Measurements from ENCODE around the gene HDAC9.
A peak's percentile ranks its signal among the peaks of the same experiment; 100 is the strongest.

The HDAC9 gene

GRCh38 chr7:18845700-18846099, 350.2 kb downstream of the HDAC9 start:
- no peak for DNase-seq (ENCODE audit: low read depth, low spot score)
- no peak overlapping the region for H3K4me3 ChIP-seq (ENCODE audit: low read length)

- no peak overlapping the region for H3K4me3 ChIP-seq (ENCODE audit: low read length)
- no peak for DNase-seq (ENCODE audit: low read depth, low spot score)
Observed at GRCh38 chr7:18846765-18847215, 351.2 kb downstream of the HDAC9 start.

- DNase-seq (ENCODE audit: low read depth, low spot score), result no peak
Observed at GRCh38 chr7:18849130-18849529, 353.6 kb downstream of the HDAC9 start.

GRCh38 chr7:18855796-18856195, 360.2 kb downstream of the HDAC9 start:
- no peak overlapping the region for H3K4me3 ChIP-seq (ENCODE audit: low read length)
- DNase-seq (ENCODE audit: low read depth, low spot score), result no peak

More at GRCh38 chr7:18849130-18849529, 353.6 kb downstream of the HDAC9 start:
- H3K4me3 ChIP-seq (ENCODE audit: low read length), result no peak overlapping the region

- H3K4me3 ChIP-seq (ENCODE audit: low read length), result no peak overlapping the region
- no peak for DNase-seq (ENCODE audit: low read depth, low spot score)
Observed at GRCh38 chr7:18858232-18858631, 362.7 kb downstream of the HDAC9 start.

- peak; percentile 11 for DNase-seq (ENCODE audit: low read depth, low spot score)
- no peak overlapping the region for H3K4me3 ChIP-seq (ENCODE audit: low read length)
Observed at GRCh38 chr7:18859318-18859717, 363.8 kb downstream of the HDAC9 start.

GRCh38 chr7:18860221-18860620, 364.7 kb downstream of the HDAC9 start:
- DNase-seq (ENCODE audit: low read depth, low spot score), result no peak
- H3K4me3 ChIP-seq (ENCODE audit: low read length), result no peak overlapping the region

- H3K4me3 ChIP-seq (ENCODE audit: low read length), result no peak overlapping the region
- no peak for DNase-seq (ENCODE audit: low read depth, low spot score)
Observed at GRCh38 chr7:18861514-18862118, 366.1 kb downstream of the HDAC9 start.

GRCh38 chr7:18864967-18865366, 369.4 kb downstream of the HDAC9 start:
- H3K4me3 ChIP-seq (ENCODE audit: low read length), result no peak overlapping the region
- DNase-seq (ENCODE audit: low read depth, low spot score), result no peak

- DNase-seq (ENCODE audit: low read depth, low spot score), result no peak
- H3K4me3 ChIP-seq (ENCODE audit: low read length), result no peak overlapping the region
Observed at GRCh38 chr7:18866359-18867036, 370.9 kb downstream of the HDAC9 start.

GRCh38 chr7:18872344-18872743, 376.8 kb downstream of the HDAC9 start:
- no peak for DNase-seq (ENCODE audit: low read depth, low spot score)
- no peak overlapping the region for H3K4me3 ChIP-seq (ENCODE audit: low read length)

- no peak for DNase-seq (ENCODE audit: low read depth, low spot score)
- no peak overlapping the region for H3K4me3 ChIP-seq (ENCODE audit: low read length)
Observed at GRCh38 chr7:18873734-18874336, 378.3 kb downstream of the HDAC9 start.

GRCh38 chr7:18874880-18875279, 379.3 kb downstream of the HDAC9 start:
- H3K4me3 ChIP-seq (ENCODE audit: low read length), result no peak overlapping the region
- no peak for DNase-seq (ENCODE audit: low read depth, low spot score)

- DNase-seq (ENCODE audit: low read depth, low spot score), result no peak
- no peak overlapping the region for H3K4me3 ChIP-seq (ENCODE audit: low read length)
Observed at GRCh38 chr7:18877874-18878273, 382.3 kb downstream of the HDAC9 start.

- no peak for DNase-seq (ENCODE audit: low read depth, low spot score)
- H3K4me3 ChIP-seq (ENCODE audit: low read length), result no peak overlapping the region
Observed at GRCh38 chr7:18886832-18887231, 391.3 kb downstream of the HDAC9 start.

- no peak for DNase-seq (ENCODE audit: low read depth, low spot score)
Observed at GRCh38 chr7:18889436-18889835, 393.9 kb downstream of the HDAC9 start.

GRCh38 chr7:18890134-18890533, 394.6 kb downstream of the HDAC9 start:
- DNase-seq (ENCODE audit: low read depth, low spot score), result peak; percentile 3
- no peak overlapping the region for H3K4me3 ChIP-seq (ENCODE audit: low read length)

More at GRCh38 chr7:18889436-18889835, 393.9 kb downstream of the HDAC9 start:
- no peak overlapping the region for H3K4me3 ChIP-seq (ENCODE audit: low read length)

GRCh38 chr7:18890885-18891621, 395.5 kb downstream of the HDAC9 start:
- no peak for DNase-seq (ENCODE audit: low read depth, low spot score)
- no peak overlapping the region for H3K4me3 ChIP-seq (ENCODE audit: low read length)

GRCh38 chr7:18893156-18893555, 397.6 kb downstream of the HDAC9 start:
- DNase-seq (ENCODE audit: low read depth, low spot score), result no peak
- H3K4me3 ChIP-seq (ENCODE audit: low read length), result no peak overlapping the region

- H3K4me3 ChIP-seq (ENCODE audit: low read length), result no peak overlapping the region
- no peak for DNase-seq (ENCODE audit: low read depth, low spot score)
Observed at GRCh38 chr7:18894155-18894554, 398.6 kb downstream of the HDAC9 start.
